22Rv1 (cell line): ENCODE results near the gene SOS1.

Experiments
- CTCF ChIP-seq: fragments of 450-650 bp; IDR thresholded peaks from 2 replicates; pipeline ENCODE4 v1.5.1; 2017; ENCODE audit warnings: mild to moderate bottlenecking
- ZFX ChIP-seq: fragments of 450-650 bp; IDR thresholded peaks from 2 replicates; pipeline ENCODE4 v1.6.1; 2017; ENCODE audit warnings: antibody characterized with exemption, borderline replicate concordance

- TF ChIP-seq CTCF (no peak), ZFX (no peak)
Measured at GRCh38 chr2:39062320-39062719, 58.5 kb downstream of the SOS1 start.
